IPS-20b (cell line): ENCODE data around the gene TNKS1BP1.
"Not testable (repeated sequence)": the region's sequence is repeated elsewhere in the genome, so short reads cannot be mapped to it uniquely, and the experiment has no call there.

Source experiments
- H3K27ac ChIP-seq: one replicate; pipeline ENCODE4 v1.5.1; 2013; ENCODE audit warnings: low read length
- H3K27me3 ChIP-seq: 2 replicates; pipeline ENCODE4 v1.6.1; 2013; ENCODE audit warnings: mild to moderate bottlenecking, low read length, inconsistent platforms; ENCODE audit not compliant: insufficient read depth
- H3K36me3 ChIP-seq: 2 replicates; pipeline ENCODE4 v1.6.1; 2013; ENCODE audit warnings: low read depth, mild to moderate bottlenecking, inconsistent platforms, low read length, moderate library complexity; ENCODE audit not compliant: insufficient read depth
- H3K4me1 ChIP-seq: 2 replicates; pipeline ENCODE4 v1.6.1; 2013; ENCODE audit warnings: mild to moderate bottlenecking, control low read depth, inconsistent platforms, low read length, moderate library complexity; ENCODE audit not compliant: insufficient read depth
- H3K4me3 ChIP-seq: 2 replicates; pipeline ENCODE4 v1.5.1; 2013; ENCODE audit warnings: mild to moderate bottlenecking, low read length, inconsistent platforms
- H3K9ac ChIP-seq: 2 replicates; pipeline ENCODE4 v1.6.1; 2013; ENCODE audit warnings: low read depth, mild to moderate bottlenecking, inconsistent platforms, low read length, moderate library complexity
- H3K9me3 ChIP-seq: 2 replicates; pipeline ENCODE4 v1.6.1; 2013; ENCODE audit warnings: mild to moderate bottlenecking, low read depth, low read length, inconsistent platforms; ENCODE audit not compliant: insufficient read depth

TNKS1BP1 gene

GRCh38 chr11:57294225-57295131, 30.3 kb downstream of the TNKS1BP1 start:
- Histone ChIP-seq H3K9me3 (no peaks in the 10 kb centered on the region; the same call in 1 of the 2 replicates), H3K27ac (no peak overlapping the region), H3K27me3 (no peaks in the 10 kb centered on the region), H3K4me3 (no peak overlapping the region), H3K4me1 (peaks cover 2% of the 10 kb centered on the region; the same call in 1 of the 2 replicates), H3K36me3 (peaks cover 26% of the 10 kb centered on the region), H3K9ac (no peak overlapping the region)

- H3K4me3 ChIP-seq = no peak overlapping the region
- H3K9ac ChIP-seq = no peak overlapping the region
- no peaks in the 10 kb centered on the region for H3K36me3 ChIP-seq
- H3K4me1 ChIP-seq = peaks cover 9% of the 10 kb centered on the region; the same call in 1 of the 2 replicates
- H3K9me3 ChIP-seq = no peaks in the 10 kb centered on the region
- no peaks in the 10 kb centered on the region for H3K27me3 ChIP-seq
- no peak overlapping the region for H3K27ac ChIP-seq
Measured at GRCh38 chr11:57290288-57290687, 34.5 kb downstream of the TNKS1BP1 start.

- H3K9ac ChIP-seq = peak overlapping the region; percentile 44; the same call in 1 of the 2 replicates
- H3K4me1 ChIP-seq = peaks cover 11% of the 10 kb centered on the region; the same call in 1 of the 2 replicates
- H3K27me3 ChIP-seq = no peaks in the 10 kb centered on the region
- no peak overlapping the region for H3K27ac ChIP-seq
- no peaks in the 10 kb centered on the region for H3K9me3 ChIP-seq
- no peak overlapping the region for H3K4me3 ChIP-seq
- no peaks in the 10 kb centered on the region for H3K36me3 ChIP-seq
Measured at GRCh38 chr11:57288771-57289579, 35.8 kb downstream of the TNKS1BP1 start.

- H3K27ac ChIP-seq = no peak overlapping the region
- H3K36me3 ChIP-seq = no peaks in the 10 kb centered on the region
- no peaks in the 10 kb centered on the region for H3K27me3 ChIP-seq
- peaks cover 22% of the 10 kb centered on the region; the same call in 1 of the 2 replicates for H3K4me1 ChIP-seq
- H3K9me3 ChIP-seq = no peaks in the 10 kb centered on the region
- H3K9ac ChIP-seq = no peak overlapping the region
- H3K4me3 ChIP-seq = no peak overlapping the region
Measured at GRCh38 chr11:57287884-57288283, 36.9 kb downstream of the TNKS1BP1 start.

- Histone ChIP-seq H3K4me1 (peaks cover 17% of the 10 kb centered on the region; the same call in 1 of the 2 replicates), H3K9ac (peak overlapping the region; percentile 18; the same call in 1 of the 2 replicates), H3K4me3 (peak overlapping the region; percentile 33; the same call in 1 of the 2 replicates)
Measured at GRCh38 chr11:57283231-57283990, 41.3 kb downstream of the TNKS1BP1 start.

GRCh38 chr11:57281546-57281945, 43.2 kb downstream of the TNKS1BP1 start:
- H3K4me3 ChIP-seq, H3K9ac ChIP-seq, H3K27ac ChIP-seq, H3K9me3 ChIP-seq, H3K36me3 ChIP-seq: not testable (repeated sequence)
- Histone ChIP-seq H3K27me3 (peaks cover 12% of the 10 kb centered on the region; the same call in 1 of the 2 replicates), H3K4me1 (peaks cover 22% of the 10 kb centered on the region; the same call in 1 of the 2 replicates)

More at GRCh38 chr11:57283231-57283990, 41.3 kb downstream of the TNKS1BP1 start:
- H3K27ac ChIP-seq = peak overlapping the region; percentile 58
- no peaks in the 10 kb centered on the region for H3K9me3 ChIP-seq
- H3K27me3 ChIP-seq = no peaks in the 10 kb centered on the region
- no peaks in the 10 kb centered on the region for H3K36me3 ChIP-seq

- peaks cover 15% of the 10 kb centered on the region; the same call in 1 of the 2 replicates for H3K27me3 ChIP-seq
- no peaks in the 10 kb centered on the region for H3K9me3 ChIP-seq
- H3K4me1 ChIP-seq = peaks cover 22% of the 10 kb centered on the region; the same call in 1 of the 2 replicates
- no peak overlapping the region for H3K4me3 ChIP-seq
- no peak overlapping the region for H3K27ac ChIP-seq
- H3K9ac ChIP-seq = no peak overlapping the region
- H3K36me3 ChIP-seq = no peaks in the 10 kb centered on the region
Measured at GRCh38 chr11:57279116-57279515, 45.6 kb downstream of the TNKS1BP1 start.

GRCh38 chr11:57278721-57279095, 46.0 kb downstream of the TNKS1BP1 start:
- Histone ChIP-seq H3K27ac (no peak overlapping the region), H3K4me1 (peaks cover 17% of the 10 kb centered on the region; the same call in 1 of the 2 replicates), H3K36me3 (no peaks in the 10 kb centered on the region), H3K27me3 (peaks cover 15% of the 10 kb centered on the region; the same call in 1 of the 2 replicates), H3K9me3 (no peaks in the 10 kb centered on the region), H3K9ac (peak overlapping the region; percentile 60; the same call in 1 of the 2 replicates), H3K4me3 (no peak overlapping the region)

- Histone ChIP-seq H3K36me3 (no peaks in the 10 kb centered on the region), H3K4me3 (peak overlapping the region; percentile 40; the same call in 1 of the 2 replicates), H3K27me3 (peaks cover 15% of the 10 kb centered on the region; the same call in 1 of the 2 replicates), H3K27ac (no peak overlapping the region), H3K4me1 (peaks cover 11% of the 10 kb centered on the region; the same call in 1 of the 2 replicates), H3K9ac (peak overlapping the region; percentile 60; the same call in 1 of the 2 replicates), H3K9me3 (no peaks in the 10 kb centered on the region)
Measured at GRCh38 chr11:57277845-57278720, 46.7 kb downstream of the TNKS1BP1 start.

GRCh38 chr11:57276971-57277675, 47.6 kb downstream of the TNKS1BP1 start:
- Histone ChIP-seq H3K9me3 (no peaks in the 10 kb centered on the region), H3K36me3 (no peaks in the 10 kb centered on the region), H3K4me1 (peaks cover 8% of the 10 kb centered on the region; the same call in 1 of the 2 replicates), H3K4me3 (no peak overlapping the region), H3K27me3 (peaks cover 15% of the 10 kb centered on the region; the same call in 1 of the 2 replicates), H3K9ac (peak overlapping the region; percentile 60; the same call in 1 of the 2 replicates), H3K27ac (no peak overlapping the region)
